ENCODE data around the gene SPNS1. TPM values are rescaled to one million over a fixed set of nuclear protein-coding genes. Genes with fewer than 3 reads are reported as not detected.
"Not testable (repeated sequence)": the region's sequence is repeated elsewhere in the genome, so short reads cannot be mapped to it uniquely, and the experiment has no call there.

The SPNS1 gene, protein sequence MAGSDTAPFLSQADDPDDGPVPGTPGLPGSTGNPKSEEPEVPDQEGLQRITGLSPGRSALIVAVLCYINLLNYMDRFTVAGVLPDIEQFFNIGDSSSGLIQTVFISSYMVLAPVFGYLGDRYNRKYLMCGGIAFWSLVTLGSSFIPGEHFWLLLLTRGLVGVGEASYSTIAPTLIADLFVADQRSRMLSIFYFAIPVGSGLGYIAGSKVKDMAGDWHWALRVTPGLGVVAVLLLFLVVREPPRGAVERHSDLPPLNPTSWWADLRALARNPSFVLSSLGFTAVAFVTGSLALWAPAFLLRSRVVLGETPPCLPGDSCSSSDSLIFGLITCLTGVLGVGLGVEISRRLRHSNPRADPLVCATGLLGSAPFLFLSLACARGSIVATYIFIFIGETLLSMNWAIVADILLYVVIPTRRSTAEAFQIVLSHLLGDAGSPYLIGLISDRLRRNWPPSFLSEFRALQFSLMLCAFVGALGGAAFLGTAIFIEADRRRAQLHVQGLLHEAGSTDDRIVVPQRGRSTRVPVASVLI
- 16.5 TPM for total RNA-seq

DNA sequence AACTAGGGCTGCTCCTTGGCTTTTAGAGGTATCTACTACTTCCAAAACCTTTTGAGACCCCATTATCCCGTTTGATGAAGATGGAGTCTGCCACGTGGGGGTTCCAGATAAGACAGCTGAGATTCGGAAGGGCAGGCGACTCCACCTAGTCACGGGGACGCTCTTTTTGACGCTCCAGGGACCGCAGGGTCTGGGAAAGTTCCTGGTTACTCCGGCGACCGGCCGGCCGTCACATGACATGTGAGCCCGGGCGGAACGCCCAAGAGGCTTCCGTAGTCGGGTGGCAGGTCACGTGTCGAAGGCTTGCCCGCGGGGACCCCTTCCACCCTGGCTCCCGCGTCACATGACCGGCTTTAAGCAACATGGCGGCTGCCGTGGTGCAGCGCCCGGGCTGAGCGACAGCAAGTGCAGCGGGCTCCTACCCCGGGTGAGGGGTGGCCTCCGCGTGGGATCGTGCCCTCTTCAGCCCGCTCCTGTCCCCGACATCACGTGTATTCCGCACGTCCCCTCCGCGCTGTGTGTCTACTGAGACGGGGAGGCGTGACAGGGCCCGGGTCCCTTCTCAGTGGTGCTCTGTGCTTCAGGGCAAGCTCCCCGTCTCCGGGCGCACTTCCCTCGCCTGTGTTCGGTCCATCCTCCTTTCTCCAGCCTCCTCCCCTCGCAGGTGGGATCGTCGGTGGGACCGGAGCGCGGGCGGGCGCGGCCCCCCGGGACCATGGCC lies at the start of gene SPNS1:
Gene SPNS1 (plus strand): TSS at position 342 of the 721 bp plus-strand sequence. CDS start 374 bp downstream, at position 716.
- peak; percentile 95 for DNase-seq

DNA sequence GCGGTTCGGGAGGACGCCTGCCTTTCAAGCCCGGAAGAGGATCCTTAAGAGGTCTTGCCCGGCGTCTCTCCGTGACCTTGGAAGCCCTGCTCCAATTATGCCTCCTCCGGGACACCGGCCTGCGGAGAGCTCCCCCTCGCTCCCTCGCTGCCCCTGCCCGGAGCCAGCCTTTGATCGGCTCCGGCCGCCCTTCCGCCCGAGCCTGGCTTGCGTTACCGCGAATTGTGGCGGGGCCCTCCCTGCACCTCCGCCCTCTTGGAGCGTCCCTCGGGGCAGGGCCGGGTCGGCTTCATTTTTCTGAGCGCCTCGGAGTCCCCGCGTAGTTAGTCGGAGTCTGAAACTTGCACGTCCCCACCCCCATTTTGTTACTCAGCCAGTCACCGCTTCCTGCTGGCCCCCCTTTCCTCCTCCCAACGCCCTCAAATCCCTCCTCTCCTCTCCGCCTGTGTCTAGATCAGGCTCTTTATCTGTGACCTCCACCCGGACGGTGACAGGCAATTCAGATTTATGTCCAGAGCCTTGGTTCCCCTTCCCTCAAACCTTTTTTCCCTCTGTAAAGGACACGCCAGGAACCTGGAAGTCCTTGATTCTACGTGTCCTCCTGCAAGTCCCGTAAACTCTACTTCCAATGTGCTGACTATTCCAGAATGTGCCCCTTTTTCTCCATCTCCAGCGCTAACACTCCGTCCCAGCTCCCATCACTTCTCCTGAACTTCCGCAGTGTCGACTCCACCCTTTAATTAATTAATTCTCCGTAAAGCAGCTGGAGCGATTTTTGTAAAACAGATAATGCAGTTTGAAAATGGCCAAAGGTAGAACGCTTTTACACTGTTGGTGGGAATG lies 49.0 kb upstream of the SPNS1 start:
- DNase-seq = peak; percentile 89

GRCh38 chr16:28926284-28926683 lies 48.3 kb upstream of the SPNS1 start:
- DNase-seq = not testable (repeated sequence)

- no peak for DNase-seq
Observed at GRCh38 chr16:28927815-28928214, 46.8 kb upstream of the SPNS1 start.

GRCh38 chr16:28930203-28930602 lies 44.4 kb upstream of the SPNS1 start:
- DNase-seq = no peak

- DNase-seq = no peak
Observed at GRCh38 chr16:28930652-28931051, 43.9 kb upstream of the SPNS1 start.

DNA sequence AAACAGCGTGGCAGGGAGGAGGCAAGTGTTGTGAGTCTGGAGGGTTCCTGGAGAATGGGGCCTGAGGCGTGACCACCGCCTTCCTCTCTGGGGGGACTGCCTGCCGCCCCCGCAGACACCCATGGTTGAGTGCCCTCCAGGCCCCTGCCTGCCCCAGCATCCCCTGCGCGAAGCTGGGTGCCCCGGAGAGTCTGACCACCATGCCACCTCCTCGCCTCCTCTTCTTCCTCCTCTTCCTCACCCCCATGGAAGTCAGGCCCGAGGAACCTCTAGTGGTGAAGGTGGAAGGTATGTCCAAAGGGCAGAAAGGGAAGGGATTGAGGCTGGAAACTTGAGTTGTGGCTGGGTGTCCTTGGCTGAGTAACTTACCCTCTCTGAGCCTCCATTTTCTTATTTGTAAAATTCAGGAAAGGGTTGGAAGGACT lies 42.8 kb upstream of the SPNS1 start, which contains the start of gene CD19:
Gene CD19 (plus strand): TSS at position 171 of the 425 bp plus-strand sequence. CDS start 30 bp downstream, at position 201.
- no peak for DNase-seq

DNA sequence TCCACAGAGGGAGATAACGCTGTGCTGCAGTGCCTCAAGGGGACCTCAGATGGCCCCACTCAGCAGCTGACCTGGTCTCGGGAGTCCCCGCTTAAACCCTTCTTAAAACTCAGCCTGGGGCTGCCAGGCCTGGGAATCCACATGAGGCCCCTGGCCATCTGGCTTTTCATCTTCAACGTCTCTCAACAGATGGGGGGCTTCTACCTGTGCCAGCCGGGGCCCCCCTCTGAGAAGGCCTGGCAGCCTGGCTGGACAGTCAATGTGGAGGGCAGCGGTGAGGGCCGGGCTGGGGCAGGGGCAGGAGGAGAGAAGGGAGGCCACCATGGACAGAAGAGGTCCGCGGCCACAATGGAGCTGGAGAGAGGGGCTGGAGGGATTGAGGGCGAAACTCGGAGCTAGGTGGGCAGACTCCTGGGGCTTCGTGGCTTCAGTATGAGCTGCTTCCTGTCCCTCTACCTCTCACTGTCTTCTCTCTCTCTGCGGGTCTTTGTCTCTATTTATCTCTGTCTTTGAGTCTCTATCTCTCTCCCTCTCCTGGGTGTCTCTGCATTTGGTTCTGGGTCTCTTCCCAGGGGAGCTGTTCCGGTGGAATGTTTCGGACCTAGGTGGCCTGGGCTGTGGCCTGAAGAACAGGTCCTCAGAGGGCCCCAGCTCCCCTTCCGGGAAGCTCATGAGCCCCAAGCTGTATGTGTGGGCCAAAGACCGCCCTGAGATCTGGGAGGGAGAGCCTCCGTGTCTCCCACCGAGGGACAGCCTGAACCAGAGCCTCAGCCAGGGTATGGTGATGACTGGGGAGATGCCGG lies 42.0 kb upstream of the SPNS1 start:
- DNase-seq = no peak

DNA sequence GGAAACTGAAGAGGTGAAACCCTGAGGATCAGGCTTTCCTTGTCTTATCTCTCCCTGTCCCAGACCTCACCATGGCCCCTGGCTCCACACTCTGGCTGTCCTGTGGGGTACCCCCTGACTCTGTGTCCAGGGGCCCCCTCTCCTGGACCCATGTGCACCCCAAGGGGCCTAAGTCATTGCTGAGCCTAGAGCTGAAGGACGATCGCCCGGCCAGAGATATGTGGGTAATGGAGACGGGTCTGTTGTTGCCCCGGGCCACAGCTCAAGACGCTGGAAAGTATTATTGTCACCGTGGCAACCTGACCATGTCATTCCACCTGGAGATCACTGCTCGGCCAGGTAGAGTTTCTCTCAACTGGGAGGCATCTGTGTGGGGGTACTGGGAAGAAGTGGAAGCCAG lies 41.4 kb upstream of the SPNS1 start:
- no peak for DNase-seq

- DNase-seq = no peak
Observed at GRCh38 chr16:28935346-28935745, 39.2 kb upstream of the SPNS1 start.

GRCh38 chr16:28935924-28936783 lies 38.4 kb upstream of the SPNS1 start:
- peak; percentile 25 for DNase-seq

DNA sequence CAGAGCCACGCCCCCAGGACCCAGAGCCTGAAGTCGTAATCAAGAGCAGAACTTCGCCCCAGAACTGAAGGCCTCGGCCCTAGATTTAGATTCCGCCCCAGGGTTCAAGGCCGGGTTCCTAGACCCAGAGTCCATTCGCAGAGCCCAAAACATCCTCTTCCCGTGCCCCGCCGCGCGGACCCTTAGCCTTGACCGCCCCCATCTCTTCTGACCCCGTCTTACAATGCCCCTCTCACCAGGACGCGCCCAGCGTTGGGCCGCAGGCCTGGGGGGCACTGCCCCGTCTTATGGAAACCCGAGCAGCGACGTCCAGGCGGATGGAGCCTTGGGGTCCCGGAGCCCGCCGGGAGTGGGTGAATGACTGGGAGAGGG lies 37.8 kb upstream of the SPNS1 start:
- no peak for DNase-seq

- DNase-seq = no peak
Observed at GRCh38 chr16:28937222-28937876, 37.2 kb upstream of the SPNS1 start.

DNA sequence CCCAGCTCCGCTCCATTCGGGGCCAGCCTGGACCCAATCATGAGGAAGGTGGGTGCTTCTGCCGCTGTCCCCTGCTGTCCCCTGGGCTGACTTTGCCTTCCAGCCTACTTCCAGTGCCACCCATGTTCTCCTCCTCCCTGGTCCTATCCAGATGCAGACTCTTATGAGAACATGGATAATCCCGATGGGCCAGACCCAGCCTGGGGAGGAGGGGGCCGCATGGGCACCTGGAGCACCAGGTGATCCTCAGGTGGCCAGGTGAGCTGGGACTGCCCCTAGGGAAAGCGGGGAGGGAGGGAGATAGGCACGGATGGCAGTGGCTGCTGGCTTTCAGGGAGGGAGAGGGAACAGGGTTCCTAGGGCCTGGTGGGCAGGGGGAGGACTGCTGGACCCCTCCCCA lies 35.9 kb upstream of the SPNS1 start:
- no peak for DNase-seq

- not testable (repeated sequence) for DNase-seq
Observed at GRCh38 chr16:28939825-28940224, 34.8 kb upstream of the SPNS1 start.

- no peak for DNase-seq
Observed at GRCh38 chr16:28943281-28943680, 31.3 kb upstream of the SPNS1 start.

GRCh38 chr16:28946681-28947080 lies 27.9 kb upstream of the SPNS1 start:
- no peak for DNase-seq

- peak; percentile 100 for DNase-seq
Observed at GRCh38 chr16:28950648-28951409, 23.7 kb upstream of the SPNS1 start, which contains the start of gene NFATC2IP. Gene NFATC2IP (plus strand): TSS chr16:28950937. CDS start chr16:28951012, 75 bp downstream.

DNA sequence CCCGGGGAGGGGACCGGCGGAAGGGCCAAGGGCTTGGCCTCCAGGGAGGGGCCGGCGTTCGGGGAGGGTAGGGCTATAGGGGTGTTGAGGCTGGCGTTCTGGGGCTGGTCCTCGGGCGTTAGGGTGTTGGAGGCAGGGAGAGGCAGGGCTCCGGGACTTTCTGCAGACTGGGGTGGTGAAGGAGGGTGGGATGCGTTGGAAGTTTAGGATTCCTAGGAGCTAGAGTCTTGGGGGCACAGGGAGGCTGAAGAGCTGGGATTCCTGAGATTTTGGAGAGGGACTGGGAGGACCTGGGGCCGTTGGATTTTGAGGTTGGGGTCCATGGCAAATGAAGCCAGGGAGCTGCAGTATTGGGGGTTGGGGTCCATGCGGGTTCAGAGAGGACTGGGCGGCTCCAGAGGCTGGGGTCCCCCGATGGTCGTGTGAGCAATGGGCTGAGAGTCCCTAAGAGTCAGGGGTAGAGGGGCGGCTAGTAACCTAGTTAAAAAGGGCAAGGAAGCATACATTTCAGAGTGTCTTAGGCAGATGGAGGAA lies 23.1 kb upstream of the SPNS1 start:
- no peak for DNase-seq

Measured in skin of body (tissue), 2 donors.